GM23248 (cell line): Measurements from ENCODE around the gene PAFAH2. TPM values are rescaled to one million over a fixed set of nuclear protein-coding genes. Genes with fewer than 3 reads are reported as not detected.

ENCODE experiments used
- DNase-seq: peaks from one replicate; pipeline ENCODE4 v3.0.0-alpha.2; 2015
- H2AFZ ChIP-seq: fragments of 200-600 bp; sonication (generic); 2 replicates; pipeline ENCODE4 v1.6.1; 2016; ENCODE audit warnings: antibody characterized with exemption
- H3F3A ChIP-seq: fragments of 200-600 bp; sonication (generic); 2 replicates; pipeline ENCODE4 v1.6.1; 2016; ENCODE audit warnings: mild to moderate bottlenecking, antibody characterized with exemption, mixed run types; ENCODE audit not compliant: insufficient read depth
- H3K27ac ChIP-seq: fragments of 200-600 bp; sonication (generic); 2 replicates; pipeline ENCODE4 v1.5.1; 2016; ENCODE audit warnings: mild to moderate bottlenecking
- H3K27me3 ChIP-seq: fragments of 200-600 bp; sonication (generic); replicated peaks from 2 replicates; pipeline ENCODE4 v1.6.1; 2016; ENCODE audit warnings: mild to moderate bottlenecking; ENCODE audit not compliant: insufficient read depth
- H3K36me3 ChIP-seq: fragments of 200-600 bp; sonication (generic); 2 replicates; pipeline ENCODE4 v1.6.1; 2016; ENCODE audit warnings: low read depth, mild to moderate bottlenecking
- H3K4me1 ChIP-seq: fragments of 200-600 bp; sonication (generic); 2 replicates; pipeline ENCODE4 v1.6.1; 2016; ENCODE audit warnings: mild to moderate bottlenecking; ENCODE audit not compliant: insufficient read depth
- H3K4me2 ChIP-seq: fragments of 200-600 bp; sonication (generic); one replicate; pipeline ENCODE4 v1.6.1; 2016; ENCODE audit warnings: mild to moderate bottlenecking; ENCODE audit not compliant: unreplicated experiment
- H3K4me3 ChIP-seq: fragments of 200-600 bp; sonication (generic); 2 replicates; pipeline ENCODE4 v1.5.1; 2016; ENCODE audit warnings: mild to moderate bottlenecking
- H3K79me2 ChIP-seq: fragments of 200-600 bp; sonication (generic); 2 replicates; pipeline ENCODE4 v1.6.1; 2016; ENCODE audit warnings: mild to moderate bottlenecking; ENCODE audit not compliant: insufficient read depth
- H3K9ac ChIP-seq: fragments of 200-600 bp; sonication (generic); 2 replicates; pipeline ENCODE4 v1.6.1; 2016; ENCODE audit warnings: mild to moderate bottlenecking
- H3K9me2 ChIP-seq: fragments of 200-600 bp; sonication (generic); 2 replicates; pipeline ENCODE4 v1.6.1; 2016; ENCODE audit warnings: mixed run types, mild to moderate bottlenecking, moderate library complexity; ENCODE audit not compliant: insufficient read depth
- H3K9me3 ChIP-seq: fragments of 200-600 bp; sonication (generic); one replicate; pipeline ENCODE4 v1.6.1; 2017; ENCODE audit warnings: low read depth
- H4K20me1 ChIP-seq: fragments of 200-600 bp; sonication (generic); 2 replicates; pipeline ENCODE4 v1.6.0; 2016; ENCODE audit not compliant: insufficient read depth
- EZH2 ChIP-seq: fragments of 200-600 bp; sonication (generic); IDR thresholded peaks from 2 replicates; pipeline ENCODE4 v1.6.1; 2018; ENCODE audit warnings: antibody characterized with exemption, mild to moderate bottlenecking; ENCODE audit not compliant: insufficient read depth, poor library complexity, severe bottlenecking
- EZH2phosphoT487 ChIP-seq: fragments of 200-600 bp; sonication (generic); IDR thresholded peaks from 2 replicates; pipeline ENCODE4 v1.6.1; 2018; ENCODE audit warnings: antibody characterized with exemption, moderate library complexity, mild to moderate bottlenecking, low read depth; ENCODE audit not compliant: insufficient read depth
- WGBS, 2 experiments: methylation state at CpG; one replicate each; pipeline ENCODE4 v1.1.6; 2015 to 2017; ENCODE audit warnings: low lambda C conversion rate in 2 of 2, low coverage in 1 of 2; ENCODE audit errors: missing lambda C conversion rate in 2 of 2; 5-methylcytosine and 5-hydroxymethylcytosine counted together
- in situ Hi-C: fragments of 300-500 bp; cut with MboI; formaldehyde crosslinking; loops from 2 replicates; pipeline ENCODE4 v1.15.0; 2020
- polyA plus RNA-seq: library from polyadenylated mRNA; unstranded; fragments of >200 nt; fragmentation: Nextera tagmentation; extraction: Ambion mirVana; gene quantifications from 2 replicates; pipeline ENCODE4 v1.2.1, GENCODE V29; 2016
- small RNA-seq: library from RNA; depleted of rRNA; stranded (forward); fragments of <200 nt; gene quantifications from one replicate; pipeline ENCODE3, GENCODE V24; 2014; ENCODE audit warnings: low read depth, low replicate concordance
- total RNA-seq: library from RNA; depleted of rRNA; stranded (reverse); fragments of >200 nt; shearing (Covaris generic); gene quantifications from 2 replicates; pipeline ENCODE4 v1.2.3, GENCODE V29; 2014; rRNA removed

The PAFAH2 gene
- total and polyA plus RNA-seq, 2 experiments from 2014 or later, result 9.5 to 10.7 TPM

DNA sequence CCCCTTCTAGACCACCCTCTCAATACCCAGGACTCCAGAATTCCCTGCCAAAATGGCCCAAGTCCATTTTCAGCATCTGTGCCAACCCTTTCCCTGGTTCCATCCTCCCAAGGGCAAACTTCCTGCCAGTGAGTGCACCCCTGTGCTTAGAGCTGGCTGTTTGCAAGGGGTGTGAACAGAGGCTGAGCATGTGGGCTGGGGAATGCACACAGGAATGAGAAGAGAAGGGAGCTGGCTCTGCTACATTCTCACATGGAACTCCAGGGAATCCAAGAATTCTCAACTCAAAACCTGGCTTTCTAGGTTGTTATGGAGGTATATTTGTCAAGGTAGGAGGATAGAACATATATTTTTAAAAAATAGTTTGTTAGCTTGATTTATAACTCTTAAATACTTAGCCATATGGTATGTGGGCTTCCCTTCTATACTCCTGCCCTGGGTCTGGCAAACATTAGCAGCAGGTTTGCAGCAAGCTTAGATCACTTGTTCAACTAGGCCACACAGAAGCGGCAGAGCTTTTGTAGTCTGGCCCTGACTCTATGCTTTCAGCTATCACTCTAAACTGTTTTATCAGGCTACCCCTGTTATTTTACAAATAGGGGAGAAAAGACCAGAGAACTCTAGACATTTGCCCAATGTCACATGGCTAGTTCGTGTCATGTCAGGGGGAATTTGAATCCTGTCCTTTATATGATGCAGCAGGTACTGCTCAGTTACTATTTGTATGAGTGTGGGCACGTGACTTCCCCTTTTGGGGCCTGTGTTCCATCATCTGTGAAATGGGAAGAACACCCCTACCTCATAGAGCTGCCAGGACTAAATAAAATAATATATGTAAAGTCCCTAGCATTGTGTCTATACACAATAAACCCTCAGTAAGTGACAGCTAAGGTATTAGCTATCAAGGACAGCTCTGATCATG lies 83.5 kb downstream of the PAFAH2 start:
- no peak for TF ChIP-seq EZH2
- TF ChIP-seq EZH2phosphoT487, result no peak
- peaks cover 18% of the 10 kb centered on the region for H3F3A ChIP-seq
- H3K4me2 ChIP-seq, result no peak overlapping the region
- peaks cover 20% of the 10 kb centered on the region for H3K4me1 ChIP-seq
- no peaks in the 10 kb centered on the region for H3K27me3 ChIP-seq
- in situ Hi-C loops, result no loop called here
- peak overlapping the region; percentile 16; the same call in 1 of the 2 replicates for H2AFZ ChIP-seq
- no peaks in the 10 kb centered on the region for H3K9me2 ChIP-seq
- H3K79me2 ChIP-seq, result no peaks in the 10 kb centered on the region
- DNase-seq, result peak; percentile 33
- H3K9me3 ChIP-seq, result no peaks in the 10 kb centered on the region
- no peaks in the 10 kb centered on the region for H4K20me1 ChIP-seq
- H3K4me3 ChIP-seq, result no peak overlapping the region
- WGBS, 2 experiments, result 93 to 94% methylated on average over 3 of the region's 3 CpGs
- no peak overlapping the region for H3K27ac ChIP-seq
- H3K36me3 ChIP-seq, result no peaks in the 10 kb centered on the region
- no peak overlapping the region for H3K9ac ChIP-seq

DNA sequence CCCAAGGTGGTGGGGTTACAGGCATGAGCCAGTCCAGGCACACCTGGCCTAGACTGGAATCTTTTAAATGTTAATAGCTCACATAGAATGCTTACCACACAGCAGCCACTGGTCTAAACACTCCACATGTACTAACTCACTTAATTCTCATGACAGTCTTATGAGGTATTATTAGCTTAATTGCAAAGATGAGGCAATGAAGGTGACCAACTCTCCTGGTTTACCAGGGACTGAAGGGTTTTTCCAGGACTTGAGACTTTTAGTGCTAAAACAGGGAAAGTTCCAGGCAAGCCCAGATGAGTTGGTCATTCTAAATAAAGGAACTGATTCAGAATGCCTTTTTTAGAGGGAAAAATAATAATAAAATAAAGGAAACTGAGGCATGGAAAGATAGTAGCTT lies 84.7 kb downstream of the PAFAH2 start:
- in situ Hi-C loops, result no loop called here

DNA sequence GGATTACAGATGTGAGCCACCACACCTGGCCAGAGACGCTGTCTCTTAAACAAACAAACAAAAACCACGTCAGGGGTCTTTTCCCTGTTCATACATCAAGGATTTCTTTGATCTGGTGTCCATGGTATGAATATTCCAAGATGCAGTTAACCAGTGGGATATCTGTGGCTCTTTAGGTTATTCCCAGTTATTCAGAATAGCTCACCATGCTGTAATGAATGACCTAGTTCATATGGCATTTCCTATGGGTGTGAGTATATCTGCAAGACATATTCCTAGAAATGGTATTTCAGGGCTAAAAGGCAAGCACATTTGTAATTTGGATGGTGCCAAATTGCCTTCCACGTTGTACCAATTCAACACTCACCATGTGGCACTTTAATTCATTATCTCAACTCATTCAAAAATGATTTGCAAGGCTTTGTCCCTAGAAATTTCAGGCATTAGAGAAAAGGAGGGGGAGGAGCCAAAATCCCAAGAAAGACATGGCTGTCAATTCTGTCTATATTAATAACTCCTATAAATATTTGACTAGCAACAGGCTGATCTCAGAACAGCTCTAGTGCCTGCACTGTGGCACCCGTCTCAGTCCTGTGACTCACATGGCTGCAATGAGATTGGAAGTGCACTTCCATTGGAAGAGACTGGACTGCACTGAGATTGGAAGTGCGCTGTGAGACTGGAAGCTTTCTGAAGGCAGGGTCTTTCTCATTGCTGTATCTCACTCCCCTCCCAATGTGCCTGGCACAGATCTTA lies 85.6 kb downstream of the PAFAH2 start:
- peak overlapping the region; percentile 70 for H3K4me2 ChIP-seq
- peaks cover 28% of the 10 kb centered on the region for H3F3A ChIP-seq
- H2AFZ ChIP-seq, result no peak overlapping the region
- no peaks in the 10 kb centered on the region for H3K9me2 ChIP-seq
- no peaks in the 10 kb centered on the region for H3K9me3 ChIP-seq
- H3K36me3 ChIP-seq, result no peaks in the 10 kb centered on the region
- H3K9ac ChIP-seq, result no peak overlapping the region
- peaks cover 20% of the 10 kb centered on the region for H3K4me1 ChIP-seq
- H3K4me3 ChIP-seq, result no peak overlapping the region
- no peaks in the 10 kb centered on the region for H4K20me1 ChIP-seq
- 46 to 52% methylated on average over 5 of the region's 5 CpGs for WGBS, 2 experiments
- DNase-seq, result peak; percentile 83
- no peaks in the 10 kb centered on the region for H3K27me3 ChIP-seq
- H3K27ac ChIP-seq, result peak overlapping the region; percentile 23
- TF ChIP-seq EZH2phosphoT487, result no peak
- TF ChIP-seq EZH2, result no peak
- no peaks in the 10 kb centered on the region for H3K79me2 ChIP-seq
- in situ Hi-C loops, result no loop called here

More for the DNA sequence above, 84.7 kb downstream of the PAFAH2 start:
- no peak overlapping the region for H3K9ac ChIP-seq
- no peaks in the 10 kb centered on the region for H3K36me3 ChIP-seq
- DNase-seq, result no peak
- no peak overlapping the region for H3K27ac ChIP-seq
- no peaks in the 10 kb centered on the region for H3K27me3 ChIP-seq
- H2AFZ ChIP-seq, result no peak overlapping the region
- H3K9me3 ChIP-seq, result no peaks in the 10 kb centered on the region
- no peak overlapping the region for H3K4me3 ChIP-seq
- no peaks in the 10 kb centered on the region for H3K9me2 ChIP-seq
- peaks cover 20% of the 10 kb centered on the region for H3K4me1 ChIP-seq
- no peaks in the 10 kb centered on the region for H3K79me2 ChIP-seq
- no peaks in the 10 kb centered on the region for H4K20me1 ChIP-seq
- peaks cover 18% of the 10 kb centered on the region for H3F3A ChIP-seq
- TF ChIP-seq EZH2 (no peak), EZH2phosphoT487 (no peak)
- H3K4me2 ChIP-seq, result no peak overlapping the region

DNA sequence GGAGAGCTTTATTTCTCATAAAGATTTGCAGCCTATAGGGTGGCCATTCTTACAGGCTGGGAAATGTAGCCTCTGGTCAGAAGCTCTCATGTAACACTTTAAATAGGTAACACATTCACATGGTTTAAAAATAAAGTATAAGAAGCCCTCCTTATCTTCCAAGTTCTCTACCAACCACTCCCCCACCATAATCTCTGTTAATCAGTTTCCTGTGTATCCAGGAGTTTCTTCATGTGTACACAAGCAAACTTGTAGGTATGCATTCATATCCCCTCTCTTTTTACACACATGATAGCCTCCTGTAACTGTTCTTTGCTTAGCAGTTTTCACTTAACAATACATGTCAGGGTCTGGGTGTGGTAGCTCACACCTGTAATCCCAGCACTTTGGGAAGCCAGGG lies 86.7 kb downstream of the PAFAH2 start:
- Histone ChIP-seq H3K9ac (no peak overlapping the region), H3K27ac (no peak overlapping the region), H3K9me3 (no peaks in the 10 kb centered on the region), H3K4me2 (no peak overlapping the region), H3K27me3 (no peaks in the 10 kb centered on the region), H3K9me2 (no peaks in the 10 kb centered on the region), H3K4me3 (no peak overlapping the region), H3F3A (peaks cover 33% of the 10 kb centered on the region), H3K36me3 (no peaks in the 10 kb centered on the region), H3K79me2 (no peaks in the 10 kb centered on the region), H4K20me1 (no peaks in the 10 kb centered on the region), H2AFZ (no peak overlapping the region), H3K4me1 (peaks cover 20% of the 10 kb centered on the region)
- no peak for TF ChIP-seq EZH2
- TF ChIP-seq EZH2phosphoT487, result no peak
- no peak for DNase-seq
- in situ Hi-C loops, result no loop called here

Small RNAs within 50 kb of the gene (small RNA-seq; reads per million reads assigned to genes)
- not detected for gene RF00283
- gene RF00492, result not detected
- gene RNU6-110P, result not detected

Other genes with a start within 250 kb of the PAFAH2 start
- 45.3 and 49.7 TPM in 2 replicates for gene SELENON, start 197.9 kb downstream of the PAFAH2 start, total RNA-seq
- gene SELENON, start 197.9 kb downstream of the PAFAH2 start, polyA plus RNA-seq, result 8.3 and 9.0 TPM in 2 replicates
- 57.2 and 58.3 TPM in 2 replicates for gene MTFR1L, start 178.1 kb downstream of the PAFAH2 start, total RNA-seq
- 74.2 and 78.1 TPM in 2 replicates for gene MTFR1L, start 178.1 kb downstream of the PAFAH2 start, polyA plus RNA-seq
- 1.6 and 2.2 TPM in 2 replicates for gene AUNIP, start 138.6 kb downstream of the PAFAH2 start, total RNA-seq
- gene AUNIP, start 138.6 kb downstream of the PAFAH2 start, polyA plus RNA-seq, result 2.3 and 3.2 TPM in 2 replicates
- gene PAQR7, start 122.4 kb downstream of the PAFAH2 start, total RNA-seq, result 18.6 and 20.6 TPM in 2 replicates
- gene PAQR7, start 122.4 kb downstream of the PAFAH2 start, polyA plus RNA-seq, result 12.7 and 12.9 TPM in 2 replicates
- 44.8 and 45.2 TPM in 2 replicates for gene STMN1, start 91.6 kb downstream of the PAFAH2 start, total RNA-seq
- gene STMN1, start 91.6 kb downstream of the PAFAH2 start, polyA plus RNA-seq, result 299 and 301 TPM in 2 replicates
- gene EXTL1, start 23.7 kb upstream of the PAFAH2 start, total RNA-seq, result 3.4 and 5.5 TPM in 2 replicates
- gene EXTL1, start 23.7 kb upstream of the PAFAH2 start, polyA plus RNA-seq, result 5.9 and 6.4 TPM in 2 replicates
- gene SLC30A2, start 48.1 kb upstream of the PAFAH2 start, total RNA-seq, result not detected in 2 replicates
- gene SLC30A2, start 48.1 kb upstream of the PAFAH2 start, polyA plus RNA-seq, result 0.14 TPM in 1 of 2 replicates, not detected in the other
- gene TRIM63, start 69.6 kb upstream of the PAFAH2 start, total RNA-seq, result not detected in 2 replicates
- gene TRIM63, start 69.6 kb upstream of the PAFAH2 start, polyA plus RNA-seq, result not detected in 2 replicates
- gene PDIK1L, start 113.8 kb upstream of the PAFAH2 start, total RNA-seq, result 6.6 and 6.8 TPM in 2 replicates
- gene PDIK1L, start 113.8 kb upstream of the PAFAH2 start, polyA plus RNA-seq, result 2.9 and 3.5 TPM in 2 replicates
- gene FAM110D, start 161.0 kb upstream of the PAFAH2 start, total RNA-seq, result 0.63 TPM in 1 of 2 replicates, not detected in the other
- gene FAM110D, start 161.0 kb upstream of the PAFAH2 start, polyA plus RNA-seq, result not detected in 2 replicates
- gene C1orf232, start 170.9 kb upstream of the PAFAH2 start, total RNA-seq, result not detected in 2 replicates
- not detected in 2 replicates for gene C1orf232, start 170.9 kb upstream of the PAFAH2 start, polyA plus RNA-seq
- 8.2 and 25.0 TPM in 2 replicates for gene ZNF593, start 171.8 kb upstream of the PAFAH2 start, total RNA-seq
- gene ZNF593, start 171.8 kb upstream of the PAFAH2 start, polyA plus RNA-seq, result 61.2 and 65.8 TPM in 2 replicates
- gene ZNF593OS, start 173.8 kb upstream of the PAFAH2 start, total RNA-seq, result not detected in 2 replicates
- 0.81 and 0.85 TPM in 2 replicates for gene ZNF593OS, start 173.8 kb upstream of the PAFAH2 start, polyA plus RNA-seq
- gene CNKSR1, start 179.4 kb upstream of the PAFAH2 start, total RNA-seq, result 0.51 TPM in 1 of 2 replicates, not detected in the other
- 0.10 TPM in 1 of 2 replicates, not detected in the other for gene CNKSR1, start 179.4 kb upstream of the PAFAH2 start, polyA plus RNA-seq
- gene CATSPER4, start 192.5 kb upstream of the PAFAH2 start, total RNA-seq, result not detected in 2 replicates
- gene CATSPER4, start 192.5 kb upstream of the PAFAH2 start, polyA plus RNA-seq, result not detected in 2 replicates
- gene CEP85, start 236.1 kb upstream of the PAFAH2 start, total RNA-seq, result 6.2 TPM in 2 replicates
- 4.6 and 5.0 TPM in 2 replicates for gene CEP85, start 236.1 kb upstream of the PAFAH2 start, polyA plus RNA-seq